ENCODE measurements around the gene TNNI3. TPM values are rescaled to one million over a fixed set of nuclear protein-coding genes. Genes with fewer than 3 reads are reported as not detected.

The TNNI3 gene
- total and polyA plus RNA-seq, 9 of the 15 experiments (the other 6 are each of a cell fraction or from before 2014, with no cell fraction given): 4.7 to 158 (median 42.0) TPM

GRCh38 chr19:55175117-55175867 is 17.8 kb upstream of the TNNI3 start (continued):
- TF ChIP-seq ARID3B (CRISPR knock-in tag; IDR thresholded peaks at IDR 0.05; ENCODE audit: borderline replicate concordance) (no peak), TBP (optimal IDR thresholded peaks at IDR 0.05; ENCODE audit: low read depth, low read length) (peak; percentile 59), HBP1 (CRISPR knock-in tag; IDR thresholded peaks at IDR 0.05) (peak; percentile 67; the same call in 1 of the 2 replicates), THRAP3 (IDR thresholded peaks at IDR 0.05; ENCODE audit: borderline replicate concordance) (no peak), GATA2 (CRISPR knock-in tag; IDR thresholded peaks at IDR 0.05) (no peak), EWSR1 (IDR thresholded peaks at IDR 0.05; ENCODE audit: borderline replicate concordance, low read depth, partially characterized antibody) (no peak), MEIS2 (IDR thresholded peaks at IDR 0.05; ENCODE audit: partially characterized antibody) (peak; percentile 54), PHB2 (IDR thresholded peaks at IDR 0.05; ENCODE audit: low read depth) (peak; percentile 43; the same call in 1 of the 2 replicates), HNRNPLL (IDR thresholded peaks at IDR 0.05; ENCODE audit: low read depth, low read length, poor library complexity, severe bottlenecking) (peak; percentile 24), STAG1 (CRISPR knock-in tag; IDR thresholded peaks at IDR 0.05; ENCODE audit: borderline replicate concordance) (no peak), E2F1 (CRISPR knock-in tag; IDR thresholded peaks at IDR 0.05) (peak; percentile 74; the same call in 1 of the 2 replicates), MAX (CRISPR knock-in tag; IDR thresholded peaks at IDR 0.05) (peak; percentile 79), ZBTB11 (CRISPR knock-in tag; IDR thresholded peaks at IDR 0.05) (peak in 1 of 3 experiments; percentile 28; a peak in 1 of 6 replicates), ZNF76 (CRISPR knock-in tag; IDR thresholded peaks at IDR 0.05; ENCODE audit: borderline replicate concordance) (no peak), ZNF143 (CRISPR knock-in tag; IDR thresholded peaks at IDR 0.05) (peak; percentile 53; the same call in 1 of the 2 replicates), NFRKB (IDR thresholded peaks at IDR 0.05; ENCODE audit: low read depth) (peak; percentile 78)
